Ovary (tissue), 9 donors: ENCODE results near the gene CBX4. TPM values are rescaled to one million over a fixed set of nuclear protein-coding genes. Genes with fewer than 3 reads are reported as not detected.

ENCODE experiments used
- DNase-seq, 5 donors: peaks; one replicate each; pipeline ENCODE4 v3.0.0-alpha.2; 2019 to 2020
- H3K27ac ChIP-seq, 2 donors: fragments of 200-600 bp; one replicate each; pipeline versions ENCODE4 v1.5.1 to v1.8.0; 2019 to 2022
- H3K27me3 ChIP-seq: fragments of 200-600 bp; one replicate; pipeline ENCODE4 v1.8.0; 2022
- H3K36me3 ChIP-seq: fragments of 200-600 bp; sonication (generic); one replicate; pipeline ENCODE4 v1.5.1; 2019
- H3K4me1 ChIP-seq: one replicate; pipeline ENCODE4 v1.8.1; 2013; ENCODE audit warnings: mild to moderate bottlenecking, moderate library complexity; ENCODE audit not compliant: insufficient read depth
- H3K4me3 ChIP-seq: fragments of 200-600 bp; sonication (generic); one replicate; pipeline ENCODE4 v1.5.1; 2017
- H3K9me3 ChIP-seq, 2 donors: fragments of 200-600 bp in 1 of 2; sonication (generic) in 1 of 2; one replicate each; pipeline versions ENCODE4 v1.5.1 to v1.8.1; 2013 to 2019; ENCODE audit warnings: mild to moderate bottlenecking in 1 of 2, moderate library complexity in 1 of 2
- CTCF ChIP-seq, 3 donors: fragments of 450-650 bp in 2 of 3; fragments of 200-600 bp in 1 of 3; IDR thresholded peaks; one replicate each; pipeline versions ENCODE4 v1.5.1 to v1.8.0; 2016 to 2022; ENCODE audit warnings: antibody characterized with exemption in 3 of 3, mild to moderate bottlenecking in 1 of 3
- EP300 ChIP-seq: sonication (generic); formaldehyde crosslinking; IDR thresholded peaks from one replicate; pipeline ENCODE4 v1.6.1; 2017; ENCODE audit warnings: antibody characterized with exemption
- POLR2A ChIP-seq: fragments of 450-650 bp; IDR thresholded peaks from one replicate; pipeline ENCODE4 v1.6.1; 2017; ENCODE audit warnings: antibody characterized with exemption, mild to moderate bottlenecking, moderate library complexity
- WGBS, 3 donors: extraction: QIAGEN DNeasy Blood & Tissue Kit in 1 of 3; methylation state at CpG; one replicate each; pipeline versions ENCODE4 v1.1.5 to v1.1.7; 2013 to 2017; 5-methylcytosine and 5-hydroxymethylcytosine counted together
- intact Hi-C, 4 donors: fragments of 100-400 bp; cut with DNase I; formaldehyde crosslinking; loops; one replicate each; pipeline versions ENCODE4 v1.11.0 to v1.15.1; 2022 to 2023
- polyA plus RNA-seq, 2 donors: library from polyadenylated mRNA; stranded (reverse); fragments of 200-250 nt in 1 of 2; fragments of 350-450 nt in 1 of 2; fragmentation: Illumina TruSeq in 1 of 2; extraction: RNeasy Lipid Tissue Mini Kit (QIAGEN cat#74804) in 1 of 2; gene quantifications; one replicate each; pipeline ENCODE4 v1.2.3, GENCODE V29; 2013 to 2014
- total RNA-seq, 7 donors: library from RNA; depleted of rRNA in 2 of 7; stranded (reverse); fragments of >200 nt in 2 of 7; fragmentation: NEBNext Ultra II Directional in 3 of 7; extraction: Animal tissue kit (Norgen Biotek cat#: 25700) in 3 of 7; gene quantifications; one replicate each; pipeline versions ENCODE4 v1.1.0 to v1.2.4, GENCODE V29; 2016 to 2023
- donor health status: DM: no; HTN: no; CAD: no; lungs with moderate emphysema.
- donor health status: DM: no; HTN: no; CAD: no.
- donor health status: Bipolar disorder and iron deficiency.
- donor health status: DM: yes; HTN: yes; CAD: no.
- donor health status: DM: no; HTN: no; CAD: no.
- donor health status: DM: yes; HTN: yes; CAD: no.

Gene CBX4
- total and polyA plus RNA-seq, 9 donors = 5.5 to 27.9 (median 16.0) TPM

GRCh38 chr17:79815836-79816461 lies 23.3 kb downstream of the CBX4 start:
- Histone ChIP-seq H3K4me3 (no peak overlapping the region), H3K27ac (no peak overlapping the region), H3K36me3 (no peaks in the 10 kb centered on the region), H3K4me1 (no peaks in the 10 kb centered on the region), H3K9me3 (no peaks in the 10 kb centered on the region), H3K27me3 (peaks cover 29% of the 10 kb centered on the region)
- 48 to 60% (median 56%) methylated on average over 25 to 41 of the region's 41 CpGs for WGBS, 3 donors
- intact Hi-C loops = no loop called here
- DNase-seq = no peak
- no peak for TF ChIP-seq EP300
- TF ChIP-seq POLR2A = no peak
- no peak for TF ChIP-seq CTCF (IDR thresholded peaks at IDR 0.05)

- peaks cover 29% of the 10 kb centered on the region for H3K27me3 ChIP-seq
- peak in 1 of 5 donors; percentile 46 for DNase-seq
- H3K4me3 ChIP-seq = no peak overlapping the region
- H3K27ac ChIP-seq = no peak overlapping the region
- H3K4me1 ChIP-seq = no peaks in the 10 kb centered on the region
- H3K9me3 ChIP-seq = no peaks in the 10 kb centered on the region
- TF ChIP-seq CTCF (IDR thresholded peaks at IDR 0.05) (no peak), POLR2A (no peak), EP300 (no peak)
- 4 to 9% (median 5%) methylated on average over 55 to 96 of the region's 96 CpGs for WGBS, 3 donors
- H3K36me3 ChIP-seq = no peaks in the 10 kb centered on the region
- intact Hi-C loops = no loop called here
Observed at GRCh38 chr17:79814974-79815835, 24.0 kb downstream of the CBX4 start.

DNA sequence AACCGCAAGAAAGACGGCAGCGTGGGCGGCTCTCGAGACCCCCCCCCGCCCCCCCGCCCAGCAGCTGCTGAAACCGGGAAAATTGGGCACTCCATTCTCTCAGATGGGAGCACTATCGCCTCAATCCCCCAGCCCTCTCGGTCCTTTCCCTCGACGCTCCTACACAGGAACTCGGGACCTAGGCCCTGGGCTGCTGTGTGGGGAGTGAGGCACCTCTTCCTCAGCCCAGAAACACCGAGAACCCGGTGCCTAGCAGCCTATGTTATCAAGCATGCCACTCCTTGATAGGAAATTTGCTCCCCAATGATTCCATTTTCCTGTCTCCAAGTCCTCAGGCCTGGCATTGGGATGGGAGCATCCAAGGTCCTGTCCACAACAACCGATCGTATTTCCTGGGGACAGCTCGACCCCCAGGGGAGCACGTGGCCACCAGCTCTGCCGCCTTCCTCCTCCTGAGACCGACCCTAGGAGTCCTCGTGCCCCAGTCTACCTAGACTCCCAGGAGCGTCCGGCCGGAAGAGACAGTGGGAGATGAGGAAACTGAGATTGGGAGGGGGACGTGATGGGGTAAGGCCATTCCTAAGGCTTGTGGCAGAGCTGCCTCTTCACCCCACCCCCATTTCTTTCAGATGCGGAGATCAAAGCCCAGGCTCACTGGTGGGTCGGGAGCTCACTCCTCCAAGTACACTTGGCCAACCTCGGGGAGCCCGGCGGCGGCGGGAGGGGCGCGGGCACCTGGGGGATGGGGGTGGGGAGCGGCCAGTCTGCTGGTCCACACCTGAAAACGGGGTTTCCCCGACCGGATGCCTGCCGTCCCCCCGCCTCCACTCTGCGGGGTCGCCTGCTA lies 24.9 kb downstream of the CBX4 start:
- TF ChIP-seq EP300 (no peak), POLR2A (no peak), CTCF (IDR thresholded peaks at IDR 0.05) (no peak)
- Histone ChIP-seq H3K4me1 (no peaks in the 10 kb centered on the region), H3K9me3 (no peaks in the 10 kb centered on the region), H3K27me3 (peaks cover 29% of the 10 kb centered on the region), H3K36me3 (no peaks in the 10 kb centered on the region), H3K27ac (no peak overlapping the region), H3K4me3 (no peak overlapping the region)
- no peak for DNase-seq
- intact Hi-C loops = no loop called here
- 11 to 19% (median 11%) methylated on average over 42 to 43 of the region's 43 CpGs for WGBS, 3 donors
